Esophagus squamous epithelium (tissue), 4 donors: Measurements from ENCODE around the gene TMEM213.

Experiments
- CTCF ChIP-seq, 6 experiments: fragments of 450-650 bp in 4 of 6; fragments of 200-600 bp in 2 of 6; sonication (generic) in 2 of 6; IDR thresholded peaks; one replicate each; pipeline ENCODE4 v1.5.1; 2016 to 2019; ENCODE audit warnings: antibody characterized with exemption in 6 of 6, mild to moderate bottlenecking in 4 of 6, moderate library complexity in 4 of 6
- POLR2A ChIP-seq, 4 donors: fragments of 450-650 bp; IDR thresholded peaks; one replicate each; pipeline ENCODE4 v1.6.1; 2017; ENCODE audit warnings: antibody characterized with exemption in 4 of 4, mild to moderate bottlenecking in 4 of 4, moderate library complexity in 3 of 4

DNA sequence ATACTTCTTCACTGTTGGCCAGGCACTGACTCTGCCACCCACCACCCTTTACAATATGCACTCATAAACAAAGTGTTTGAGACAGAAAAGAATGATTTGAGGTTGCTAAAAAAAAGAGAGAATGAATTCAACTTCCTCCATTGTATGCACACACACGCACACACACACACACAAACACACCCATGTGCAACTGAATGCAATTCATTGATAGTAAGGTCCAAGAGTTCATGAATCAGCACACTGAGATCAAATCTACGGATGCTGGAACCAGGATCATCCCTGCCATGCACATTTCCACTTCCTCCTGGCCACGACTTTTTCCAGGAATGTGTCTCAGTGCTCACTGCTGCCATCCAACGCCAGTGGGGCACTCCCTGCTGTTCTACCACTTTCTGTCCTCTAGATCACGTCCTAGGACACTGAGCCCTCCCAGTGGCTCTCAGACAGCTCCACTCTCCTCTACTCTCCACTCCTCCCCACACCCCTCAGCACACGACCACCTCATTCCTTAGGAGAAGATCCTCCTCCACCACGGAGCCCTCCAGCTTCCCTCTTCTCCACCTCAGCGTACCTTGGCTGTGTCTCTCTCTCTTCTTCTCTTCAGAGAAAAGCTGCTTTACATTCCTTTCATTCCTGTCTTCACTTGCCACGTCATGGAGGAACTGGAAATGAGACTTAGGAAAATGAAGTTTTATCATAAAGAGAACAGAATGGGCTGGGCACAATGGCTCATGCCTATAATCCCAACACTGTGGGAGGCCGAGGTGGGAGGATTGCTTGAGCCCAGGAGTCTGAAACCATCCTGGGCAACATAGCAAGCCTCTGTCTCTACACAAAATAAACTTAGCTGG, 12.0 kb upstream of the TMEM213 start:
- TF ChIP-seq POLR2A (IDR thresholded peaks at IDR 0.05): no peak
- no peak for TF ChIP-seq CTCF (IDR thresholded peaks at IDR 0.05)
